Superior temporal gyrus (tissue), 1 donor: ENCODE data around the gene SH3RF3.

Experiments used
- DNase-seq: peaks from one replicate; pipeline ENCODE4 v3.0.0-alpha.2; 2016; ENCODE audit errors: extremely low spot score

SH3RF3 gene

DNA sequence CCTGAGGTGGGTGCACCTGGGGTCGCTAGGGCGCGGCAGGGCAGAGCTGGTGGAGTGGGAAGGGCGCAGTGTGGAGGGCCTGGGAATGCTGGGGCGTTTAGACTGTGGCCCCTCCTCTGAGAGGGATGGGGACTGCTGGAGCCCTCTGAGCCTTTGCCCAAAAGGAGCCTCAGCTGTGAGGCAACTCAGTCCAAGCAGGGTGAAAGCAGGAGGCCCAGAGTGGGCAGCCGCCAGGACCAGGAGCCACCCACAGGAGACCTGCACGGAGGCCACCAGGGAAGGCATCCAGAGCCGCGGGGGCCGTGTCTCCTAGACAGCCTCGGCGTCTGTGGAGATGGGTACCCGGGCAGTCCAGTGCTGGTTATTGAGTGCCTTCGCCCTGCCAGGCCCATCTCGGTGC, 369.9 kb downstream of the SH3RF3 start:
- no peak for DNase-seq

DNA sequence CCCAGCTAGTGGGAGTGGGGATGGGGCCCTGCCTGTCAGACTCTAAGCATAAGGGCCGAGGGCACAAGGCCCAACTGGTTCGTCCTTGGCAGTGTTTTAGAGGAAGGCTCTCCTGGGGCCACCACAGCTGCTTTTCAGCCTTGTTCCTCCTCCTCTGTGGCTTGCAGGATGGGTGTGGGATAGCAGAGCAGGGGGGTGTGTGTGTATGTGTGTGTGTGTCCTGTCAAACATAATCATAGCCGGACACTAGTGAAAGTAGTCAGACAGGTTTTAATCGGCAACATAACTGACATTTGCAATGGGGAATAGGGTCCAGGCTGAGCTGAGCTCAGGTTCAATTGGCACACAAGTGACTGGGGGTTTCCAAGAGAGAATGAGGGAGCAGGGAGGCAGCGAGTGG, 370.6 kb downstream of the SH3RF3 start:
- no peak for DNase-seq

DNA sequence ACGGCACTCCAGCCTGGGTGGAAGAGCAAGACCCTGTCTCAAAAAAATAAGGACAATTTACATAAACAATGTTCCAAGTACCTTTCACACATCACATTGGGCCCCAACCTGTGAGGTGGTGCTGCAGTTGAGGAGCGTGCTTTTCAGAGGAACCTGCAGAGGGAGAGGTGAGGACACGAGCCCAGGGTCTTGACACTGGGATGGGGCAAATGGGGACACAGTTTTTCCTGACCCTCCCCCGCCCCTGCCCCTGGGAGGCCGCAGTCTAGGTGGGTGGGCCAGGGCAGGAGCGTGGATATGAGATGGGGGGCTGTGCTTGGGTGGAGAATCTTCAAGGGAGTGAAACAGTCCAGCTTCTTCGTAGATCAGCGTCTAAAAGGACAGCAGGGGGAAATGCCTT, 371.9 kb downstream of the SH3RF3 start:
- no peak for DNase-seq

DNA sequence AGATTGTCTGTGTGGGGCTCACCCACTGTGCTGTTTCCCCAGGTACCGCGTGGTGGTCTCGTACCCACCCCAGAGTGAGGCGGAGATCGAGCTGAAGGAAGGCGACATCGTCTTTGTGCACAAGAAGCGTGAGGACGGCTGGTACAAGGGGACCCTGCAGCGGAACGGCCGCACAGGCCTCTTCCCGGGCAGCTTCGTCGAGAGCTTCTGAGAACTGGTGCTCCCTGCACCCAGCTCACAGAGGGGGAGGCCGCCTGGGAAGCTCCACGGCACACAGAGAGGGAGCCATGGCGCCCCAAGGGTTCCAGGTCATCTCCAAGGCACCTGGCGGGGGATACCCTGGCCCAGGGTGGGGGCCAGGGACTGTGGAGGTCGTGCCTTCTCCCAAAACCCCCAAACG, 372.5 kb downstream of the SH3RF3 start:
- DNase-seq, result no peak

DNA sequence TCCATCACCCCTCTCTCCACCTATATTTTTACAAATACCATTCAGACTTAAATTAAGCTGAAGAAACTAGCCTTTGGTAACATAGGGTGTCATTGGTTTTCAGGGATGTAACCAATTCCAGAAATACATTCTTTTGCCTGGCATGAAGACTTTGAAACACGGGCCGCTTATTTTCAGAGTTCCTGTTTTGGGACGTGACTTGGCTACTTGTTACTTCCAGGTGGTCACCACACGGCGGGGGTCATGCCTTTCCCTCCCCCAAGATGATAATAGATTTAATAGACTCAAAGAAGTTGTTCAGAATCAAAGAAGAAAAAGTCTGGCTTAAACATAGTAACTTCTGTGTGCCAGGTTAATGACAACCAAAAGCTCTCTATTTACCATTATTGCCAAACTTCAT, 374.2 kb downstream of the SH3RF3 start:
- DNase-seq, result no peak

DNA sequence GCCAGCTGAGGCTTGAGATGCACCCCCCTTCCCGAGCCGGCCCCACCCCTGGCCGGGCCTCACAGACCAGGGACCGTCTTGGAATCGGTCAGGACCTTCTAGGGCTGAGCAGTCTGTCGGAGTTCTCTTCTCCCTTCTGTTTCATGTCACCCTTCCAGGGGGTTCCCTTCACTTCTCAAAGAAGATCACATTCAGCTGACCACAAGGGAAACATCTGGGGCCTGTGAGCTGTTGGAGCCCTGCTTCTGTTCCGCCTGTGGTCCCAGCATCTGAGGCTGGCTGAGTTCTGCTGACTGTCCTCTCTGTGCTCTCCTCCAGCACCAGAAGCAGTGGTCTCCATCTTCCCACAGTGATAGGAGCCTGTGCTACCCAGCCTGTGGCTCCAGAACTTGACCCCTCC, 378.2 kb downstream of the SH3RF3 start:
- DNase-seq, result no peak

DNA sequence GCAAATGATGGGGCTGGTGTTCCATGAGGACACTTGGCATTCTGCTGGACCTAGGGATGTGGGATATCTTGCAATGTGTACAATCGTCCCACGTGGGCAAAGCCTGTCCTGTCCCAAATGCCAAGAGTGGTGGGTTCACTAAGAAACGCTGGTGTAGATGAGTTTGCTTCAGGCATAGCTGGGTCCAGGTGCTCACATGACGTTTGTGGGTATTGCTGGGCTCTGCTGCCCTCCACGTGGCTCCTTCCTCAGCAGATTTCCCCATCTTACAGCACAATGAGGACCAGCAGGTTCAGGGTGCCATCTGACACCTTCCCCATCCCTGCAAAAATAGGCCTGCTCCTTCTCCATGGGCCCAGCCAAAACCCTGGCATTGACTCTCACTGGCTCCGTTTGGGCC, 378.8 kb downstream of the SH3RF3 start:
- no peak for DNase-seq

DNA sequence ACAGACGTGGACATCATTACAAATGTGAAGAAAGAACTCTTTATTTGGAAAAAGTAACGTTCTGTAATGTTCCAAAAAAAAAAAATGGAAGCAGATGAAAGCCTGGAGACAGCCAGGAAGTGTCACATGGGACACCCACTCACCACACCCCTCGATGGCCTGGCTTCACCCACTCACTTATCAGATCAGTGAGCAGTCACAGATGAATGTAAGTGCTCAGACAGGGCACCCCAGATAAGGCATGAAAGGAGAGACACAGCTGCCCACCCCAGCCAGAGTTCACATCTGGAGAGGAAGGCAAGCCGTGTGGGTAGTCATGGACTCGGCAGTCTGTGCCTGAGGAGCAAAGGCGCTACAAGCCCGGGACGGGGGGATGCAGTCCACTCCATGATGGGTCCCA, 379.6 kb downstream of the SH3RF3 start:
- no peak for DNase-seq

DNA sequence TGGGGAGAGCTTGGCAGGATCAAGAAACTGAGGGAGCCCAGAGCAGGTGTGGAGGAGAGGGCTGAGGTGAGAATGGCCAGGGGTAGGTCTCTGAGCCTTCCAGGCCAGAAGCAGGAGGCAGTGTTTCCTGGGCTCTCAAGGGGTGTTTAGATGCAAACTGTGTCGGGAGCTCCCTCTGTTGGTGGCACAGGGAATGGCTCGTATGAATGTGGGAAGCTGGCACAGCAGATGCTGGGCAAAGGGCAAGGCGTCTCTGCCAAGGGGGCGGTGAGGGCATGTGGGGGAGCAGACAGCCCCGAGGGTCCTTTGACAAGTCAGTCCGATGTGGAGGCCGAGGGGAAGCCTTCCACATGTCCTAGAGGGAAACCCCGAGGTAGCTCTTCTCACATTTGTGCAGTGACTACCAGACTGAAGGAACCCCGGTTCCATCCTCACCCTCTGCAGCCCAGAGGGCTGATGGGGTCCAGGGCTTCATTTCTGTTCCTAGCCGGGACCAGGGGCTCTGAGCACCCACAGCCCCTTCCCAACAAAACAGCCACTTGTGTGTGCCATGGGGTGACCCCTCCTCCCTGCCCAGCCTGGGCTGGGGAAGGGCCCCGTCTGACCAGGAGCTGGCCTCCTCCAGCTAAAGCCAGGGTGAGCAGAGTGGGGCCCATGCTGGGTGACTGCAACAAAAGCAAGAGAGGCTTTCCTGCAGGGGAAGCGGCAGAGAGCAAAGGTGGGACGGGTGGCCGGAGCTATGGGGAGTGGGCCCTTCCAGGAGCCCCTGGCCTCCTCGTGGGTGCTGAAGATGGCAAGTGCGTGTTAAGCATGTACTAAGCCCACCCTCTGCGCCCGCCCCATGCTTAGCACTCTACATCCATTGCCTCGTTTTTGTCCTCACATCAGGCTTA, 381.4 kb downstream of the SH3RF3 start:
- peak; percentile 85 for DNase-seq

DNA sequence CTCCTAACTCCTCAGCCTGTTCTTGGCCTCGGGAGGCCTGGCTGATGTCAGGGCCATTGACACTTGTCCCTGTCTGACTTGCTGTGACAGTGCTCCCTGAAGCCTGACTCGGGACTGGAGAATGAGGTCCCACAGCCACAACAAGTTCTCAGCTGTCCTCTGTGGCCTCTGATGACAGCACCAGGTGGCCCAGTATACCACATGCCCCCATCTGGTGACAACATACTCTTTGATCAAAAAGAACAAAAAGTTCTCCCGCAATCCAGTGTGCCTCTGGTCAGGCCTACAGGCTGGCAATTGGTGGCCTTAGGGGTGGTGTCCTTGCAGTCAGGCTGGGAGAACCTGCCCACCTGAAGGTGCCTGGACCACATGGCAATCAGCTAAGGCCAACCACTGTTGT, 382.2 kb downstream of the SH3RF3 start:
- DNase-seq, result no peak

DNA sequence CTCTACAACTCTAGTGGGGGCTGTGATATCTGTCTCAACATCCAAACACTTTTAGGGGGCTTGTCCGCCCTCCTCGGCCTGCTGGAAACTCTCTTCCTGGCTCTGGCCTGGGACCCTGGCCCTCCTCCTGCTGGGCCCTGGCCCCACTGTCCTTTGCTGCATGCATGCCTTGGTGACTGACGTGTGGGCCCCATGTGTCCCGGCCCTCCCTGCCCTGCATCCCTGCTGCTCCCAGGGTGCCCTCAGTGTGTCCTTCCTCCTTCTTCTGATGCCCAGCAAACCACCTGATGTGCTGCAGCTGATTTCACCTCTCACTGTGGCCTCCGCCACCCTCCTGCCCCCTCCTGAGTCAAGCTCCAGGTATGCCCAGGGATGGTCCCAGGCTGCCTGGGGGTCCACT, 383.1 kb downstream of the SH3RF3 start:
- no peak for DNase-seq

DNA sequence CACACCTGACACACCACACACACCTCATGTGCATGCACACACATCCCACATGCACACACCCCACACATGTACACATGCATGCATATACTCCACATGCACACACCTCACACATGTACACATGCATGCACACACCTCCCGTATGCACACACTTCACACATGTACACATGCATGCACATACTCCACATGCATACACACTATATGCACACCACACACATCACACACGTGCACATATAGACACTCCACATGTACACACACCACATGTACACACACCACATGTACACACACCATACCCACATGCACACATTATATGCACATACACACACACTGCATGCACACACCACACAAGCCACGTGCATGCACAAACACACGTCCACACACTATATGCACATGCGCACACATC, 384.2 kb downstream of the SH3RF3 start:
- no peak for DNase-seq

DNA sequence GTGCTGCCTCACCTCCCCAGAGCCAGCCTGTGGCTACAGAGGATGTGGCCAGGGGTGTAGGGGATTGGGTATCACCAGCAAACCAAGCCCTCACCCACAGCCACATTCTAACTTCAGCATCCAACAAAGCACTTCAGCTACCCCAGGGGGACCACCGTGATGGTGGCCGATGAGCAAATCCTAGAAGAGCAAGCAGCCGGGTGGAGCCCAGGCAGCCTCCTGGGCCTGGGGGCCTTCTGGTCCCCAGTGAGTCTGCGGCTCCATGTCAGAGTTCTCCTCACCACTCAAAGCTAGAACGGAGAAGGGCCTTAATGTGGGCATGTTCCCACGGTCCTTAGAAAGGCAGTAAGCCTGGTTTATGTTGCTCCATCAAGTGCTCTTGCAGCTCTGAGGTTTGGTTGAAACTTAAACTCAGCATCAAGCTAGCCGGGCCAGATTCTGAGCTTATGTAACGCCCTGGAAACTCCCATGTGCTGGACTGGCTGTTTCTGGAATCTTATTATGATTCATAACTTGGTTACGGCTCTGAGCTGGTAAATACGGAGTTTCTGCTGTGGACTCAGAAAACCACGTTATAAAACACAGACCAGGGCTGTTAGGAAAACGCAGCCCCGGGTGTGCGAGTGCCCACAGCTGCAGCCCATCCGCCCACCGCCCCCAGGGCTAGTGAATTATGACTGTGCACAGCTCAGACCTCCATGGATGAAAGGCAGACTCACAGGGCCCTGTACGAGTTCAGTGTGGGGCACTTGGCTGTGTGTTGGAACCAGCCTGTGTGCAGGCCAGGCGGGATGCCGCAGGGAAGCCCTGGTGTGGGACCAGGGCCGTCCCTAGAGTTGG, 385.0 kb downstream of the SH3RF3 start:
- DNase-seq, result peak; percentile 77

DNA sequence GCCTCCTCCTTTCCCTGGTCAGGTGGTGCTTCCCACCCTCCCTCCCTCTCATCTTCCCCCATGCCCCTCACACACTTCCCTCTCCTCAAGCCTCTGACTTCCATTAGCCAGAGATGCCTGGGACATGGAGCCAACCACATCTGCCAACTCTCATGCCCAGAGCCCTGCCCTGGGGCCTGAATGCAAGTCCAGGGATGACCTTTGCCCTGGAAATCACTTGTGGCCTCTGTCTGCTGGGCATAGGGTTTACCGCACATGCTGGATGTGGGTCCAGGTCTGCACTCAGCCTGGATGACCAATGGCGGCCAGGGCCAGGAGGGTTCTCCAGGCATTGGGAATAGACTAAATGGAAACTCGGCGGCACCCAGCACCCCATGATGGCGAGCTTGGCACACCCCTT, 385.9 kb downstream of the SH3RF3 start:
- DNase-seq, result no peak

DNA sequence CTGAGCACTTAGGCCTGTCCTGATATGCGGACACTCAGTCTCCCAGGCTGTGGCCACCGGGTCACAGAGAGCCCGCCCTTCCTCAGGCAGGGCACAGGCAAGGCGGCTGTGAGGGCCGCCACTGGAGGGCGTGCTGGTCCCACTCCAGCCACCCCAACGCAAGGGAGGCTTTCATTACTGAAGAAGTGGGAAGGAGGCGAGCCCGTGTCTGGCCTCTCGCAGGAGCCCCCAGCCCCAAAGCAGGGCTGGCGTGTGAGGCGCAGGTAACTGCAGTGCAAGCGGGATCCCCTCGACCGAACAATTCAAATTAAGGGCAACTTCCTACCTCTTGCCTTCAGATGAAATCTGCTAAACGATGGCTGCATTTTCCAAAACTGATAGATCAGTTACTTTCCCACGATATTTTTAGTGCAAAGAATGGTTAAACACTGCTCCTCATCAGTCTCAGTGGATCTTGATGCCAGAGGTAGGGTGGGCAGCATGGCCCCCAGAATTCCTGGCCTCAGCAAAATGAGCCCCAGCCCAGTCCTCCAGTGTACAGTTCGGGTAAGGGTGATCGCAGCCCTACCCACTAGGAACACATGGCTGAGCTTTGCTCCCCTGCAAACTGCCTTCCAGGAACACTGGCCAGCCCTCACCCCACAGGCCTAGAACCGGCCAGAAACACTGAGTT, 387.6 kb downstream of the SH3RF3 start:
- DNase-seq, result no peak

DNA sequence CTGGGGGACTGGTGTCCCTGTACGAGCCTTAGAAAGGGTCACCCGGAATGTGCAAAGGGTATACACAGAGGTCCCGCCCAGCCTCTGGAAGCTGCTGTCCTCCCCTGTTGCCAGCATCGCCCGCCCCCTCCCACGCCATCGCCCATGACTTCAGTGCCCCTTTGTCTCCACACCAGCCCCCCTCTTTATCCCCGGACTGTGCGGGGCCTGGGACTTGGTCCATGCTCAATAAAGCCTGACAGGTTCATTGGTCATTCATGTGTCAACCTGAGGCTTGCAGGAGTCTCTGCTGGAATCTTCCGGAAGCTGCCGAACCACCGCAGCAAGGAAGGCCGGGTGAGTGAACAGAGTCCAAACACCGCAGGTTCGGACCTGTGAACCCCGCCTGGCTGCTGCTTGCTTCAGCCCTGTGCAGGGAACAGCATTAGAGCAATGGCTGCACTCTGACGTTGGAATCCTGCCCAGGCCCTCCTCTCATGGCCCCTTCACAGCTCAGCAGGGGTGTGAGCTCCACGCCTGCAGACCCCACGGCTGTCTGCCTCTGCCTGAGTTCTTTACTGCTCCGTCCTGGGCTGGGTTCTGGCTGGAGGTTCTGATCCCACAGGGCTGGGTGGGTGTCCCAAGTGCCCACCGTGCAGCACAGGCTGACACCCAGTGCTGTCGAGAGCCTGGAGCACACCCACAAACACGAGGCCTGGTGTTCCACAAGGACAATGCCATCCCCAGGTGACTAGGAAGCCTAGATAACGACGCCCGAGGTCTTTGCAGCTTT, 388.3 kb downstream of the SH3RF3 start:
- DNase-seq, result no peak

DNA sequence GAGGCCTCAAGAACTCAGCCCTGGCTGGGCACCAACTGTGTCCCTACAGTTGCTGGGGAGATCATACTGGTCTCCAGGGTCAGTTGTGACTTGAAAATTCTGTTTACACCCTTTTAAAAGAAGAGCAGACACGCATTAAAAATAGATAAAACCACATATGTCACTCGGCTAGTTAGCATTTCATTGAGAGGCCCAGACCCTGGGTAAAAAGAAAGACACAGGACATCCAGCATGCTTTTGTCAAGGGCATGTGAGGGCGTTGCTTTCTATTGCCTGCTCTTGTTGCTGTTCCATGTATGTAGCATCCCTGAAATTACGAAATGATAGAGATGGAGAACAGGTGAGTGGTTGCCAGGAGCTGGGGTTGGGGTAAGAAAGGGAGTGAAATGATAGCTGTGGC, 390.5 kb downstream of the SH3RF3 start:
- DNase-seq, result no peak

DNA sequence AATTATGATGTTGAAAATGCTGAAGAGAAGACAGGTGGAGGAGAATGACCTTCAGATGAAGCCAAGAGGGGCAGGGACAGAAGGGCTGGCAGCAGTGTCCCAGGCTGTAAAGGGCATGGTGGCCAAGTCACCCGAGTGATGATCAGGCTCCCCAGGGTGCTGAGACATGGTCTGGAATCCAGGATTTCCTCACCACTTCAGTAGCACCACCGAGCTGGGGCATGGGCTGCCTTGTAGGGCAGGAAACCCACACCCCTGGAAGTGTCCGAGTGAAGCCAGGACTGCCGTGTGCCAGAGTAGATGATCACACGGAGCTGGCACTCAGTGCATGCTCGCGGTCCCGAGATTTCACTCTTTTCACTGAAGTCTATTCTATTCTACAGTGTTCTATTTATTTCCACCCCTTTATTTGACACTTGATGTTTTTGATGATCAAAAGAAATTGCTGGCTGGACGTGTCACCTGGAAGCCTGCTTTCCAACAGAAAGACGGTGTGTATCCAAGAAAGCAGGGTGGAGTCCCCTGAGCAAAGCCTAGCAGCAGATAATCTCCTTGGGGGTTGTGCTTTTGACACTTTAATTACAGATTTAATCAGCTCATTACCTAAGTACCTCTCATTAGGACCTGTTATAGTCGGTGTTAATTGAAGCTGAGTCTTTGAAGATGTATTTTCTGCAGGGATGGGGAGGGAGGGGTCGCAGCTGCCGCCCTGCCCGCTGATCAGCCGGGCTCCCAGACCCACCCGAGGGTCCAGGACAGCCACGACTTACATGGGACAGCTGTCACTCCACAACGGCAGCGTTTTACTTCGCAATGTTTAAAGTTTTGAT, 392.4 kb downstream of the SH3RF3 start:
- DNase-seq, result no peak

DNA sequence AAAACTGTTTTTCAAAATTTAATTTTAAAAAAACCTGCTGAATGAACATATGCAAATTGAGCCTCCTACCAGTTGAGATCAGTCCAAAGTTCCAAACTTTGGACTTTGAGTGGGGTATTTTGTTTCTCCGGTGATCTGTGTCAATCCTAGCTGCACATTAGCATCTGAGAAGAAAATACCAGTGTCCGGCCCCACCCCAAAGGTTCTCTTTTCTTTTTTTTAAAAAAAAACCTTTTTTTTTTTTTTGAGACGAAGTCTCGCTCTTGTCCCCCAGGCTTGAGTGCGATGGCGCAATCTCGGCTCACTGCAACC, 393.0 kb downstream of the SH3RF3 start:
- DNase-seq, result no peak

DNA sequence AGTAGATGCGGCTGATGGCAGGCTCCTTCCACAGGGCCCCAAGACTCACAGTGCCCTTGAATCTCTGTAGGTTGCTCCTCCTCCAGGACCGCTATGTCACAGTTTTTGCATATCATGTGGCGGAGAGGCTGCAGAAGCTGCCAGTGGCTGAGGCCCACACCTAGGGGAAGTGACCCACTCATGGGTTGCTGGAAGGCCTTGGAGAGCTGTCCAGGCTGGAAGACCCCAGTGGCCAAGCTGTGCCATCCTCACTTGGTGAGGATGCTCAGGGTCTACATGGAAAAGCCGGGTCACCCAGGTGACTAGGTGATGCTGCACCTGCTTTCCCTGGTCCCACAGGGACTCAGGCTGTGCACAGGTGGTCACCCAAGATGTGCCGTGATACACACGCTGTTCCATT, 394.1 kb downstream of the SH3RF3 start:
- no peak for DNase-seq
